Neural crest cell (in vitro differentiated cells): Measurements from ENCODE around the gene SLC25A1. TPM values are rescaled to one million over a fixed set of nuclear protein-coding genes. Genes with fewer than 3 reads are reported as not detected.

Experiments used
- DNase-seq: peaks from one replicate; pipeline ENCODE4 v3.0.0; 2021; ENCODE audit warnings: low read depth, mixed read lengths, low spot score
- H3K27ac Mint-ChIP-seq: one replicate; pipeline ENCODE4 v1.8.0; 2021; ENCODE audit warnings: mild to moderate bottlenecking, mixed read lengths; ENCODE audit not compliant: unreplicated experiment
- H3K27me3 Mint-ChIP-seq: 2 replicates; pipeline ENCODE4 v1.8.0; 2021; ENCODE audit warnings: low read depth, mild to moderate bottlenecking, mixed read lengths
- H3K36me3 Mint-ChIP-seq: 2 replicates; pipeline ENCODE4 v1.8.0; 2021; ENCODE audit warnings: low read depth, mild to moderate bottlenecking, mixed read lengths
- H3K4me1 Mint-ChIP-seq: 2 replicates; pipeline ENCODE4 v1.8.0; 2021; ENCODE audit warnings: mixed read lengths
- H3K4me3 Mint-ChIP-seq: one replicate; pipeline ENCODE4 v1.8.0; 2021; ENCODE audit warnings: mild to moderate bottlenecking, mixed read lengths
- H3K9me3 Mint-ChIP-seq: 2 replicates; pipeline ENCODE4 v1.8.0; 2021; ENCODE audit warnings: mixed read lengths
- total RNA-seq: library from RNA; stranded (reverse); gene quantifications from 2 replicates; pipeline ENCODE4 v1.2.1, GENCODE V29; 2021
- TF ChIP-seq, protein P1 (sequence below): fragments of 200-600 bp; sonication (generic); conservative IDR thresholded peaks from 2 replicates; pipeline ENCODE4 v1.5.0; 2021; ENCODE audit warnings: antibody characterized with exemption, mild to moderate bottlenecking

Gene SLC25A1
- total RNA-seq, 1 donor from 2014 or later, result 173 TPM

DNA sequence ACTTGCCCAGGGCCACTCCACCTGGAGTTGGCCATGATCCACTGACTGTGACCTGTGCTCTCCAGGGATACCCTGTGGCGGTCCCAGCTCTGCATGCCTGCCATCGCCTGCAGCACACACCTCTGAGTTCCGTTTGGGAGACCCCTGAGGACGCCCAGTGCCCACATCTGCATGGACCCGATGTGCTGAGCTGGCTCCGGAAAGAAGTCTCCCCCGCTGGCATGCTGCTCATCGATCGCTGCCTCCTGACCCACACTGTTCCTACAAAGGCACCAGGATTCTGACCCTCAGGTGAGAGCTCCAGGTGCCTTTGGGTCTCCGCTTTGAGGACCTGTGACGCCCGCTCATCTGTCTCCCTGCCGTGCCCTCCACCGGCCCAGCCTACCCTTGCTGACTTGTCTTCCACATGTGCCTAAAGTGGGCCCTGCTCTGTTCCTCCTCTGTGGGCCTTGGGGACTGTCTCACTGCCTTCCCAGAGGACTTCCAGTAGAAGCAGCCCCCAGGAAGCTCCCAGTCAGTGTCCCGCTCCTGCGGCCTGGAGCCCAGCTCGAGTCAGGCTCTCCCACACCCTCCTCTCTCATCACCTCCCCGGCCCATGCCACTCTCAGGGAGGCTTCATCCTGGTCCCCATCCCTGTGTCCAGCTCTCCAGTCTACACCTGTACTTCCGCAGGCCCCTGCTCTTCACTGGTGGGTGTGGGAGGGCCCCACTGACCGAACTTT, 5.9 kb upstream of the SLC25A1 start:
- Mint-ChIP-seq H3K4me3 (no peak overlapping the region), H3K4me1 (peaks cover 3% of the 10 kb centered on the region), H3K36me3 (no peaks in the 10 kb centered on the region), H3K9me3 (no peaks in the 10 kb centered on the region), H3K27me3 (no peaks in the 10 kb centered on the region), H3K27ac (peak overlapping the region; percentile 35)
- no peak for DNase-seq
- TF ChIP-seq, protein P1, sequence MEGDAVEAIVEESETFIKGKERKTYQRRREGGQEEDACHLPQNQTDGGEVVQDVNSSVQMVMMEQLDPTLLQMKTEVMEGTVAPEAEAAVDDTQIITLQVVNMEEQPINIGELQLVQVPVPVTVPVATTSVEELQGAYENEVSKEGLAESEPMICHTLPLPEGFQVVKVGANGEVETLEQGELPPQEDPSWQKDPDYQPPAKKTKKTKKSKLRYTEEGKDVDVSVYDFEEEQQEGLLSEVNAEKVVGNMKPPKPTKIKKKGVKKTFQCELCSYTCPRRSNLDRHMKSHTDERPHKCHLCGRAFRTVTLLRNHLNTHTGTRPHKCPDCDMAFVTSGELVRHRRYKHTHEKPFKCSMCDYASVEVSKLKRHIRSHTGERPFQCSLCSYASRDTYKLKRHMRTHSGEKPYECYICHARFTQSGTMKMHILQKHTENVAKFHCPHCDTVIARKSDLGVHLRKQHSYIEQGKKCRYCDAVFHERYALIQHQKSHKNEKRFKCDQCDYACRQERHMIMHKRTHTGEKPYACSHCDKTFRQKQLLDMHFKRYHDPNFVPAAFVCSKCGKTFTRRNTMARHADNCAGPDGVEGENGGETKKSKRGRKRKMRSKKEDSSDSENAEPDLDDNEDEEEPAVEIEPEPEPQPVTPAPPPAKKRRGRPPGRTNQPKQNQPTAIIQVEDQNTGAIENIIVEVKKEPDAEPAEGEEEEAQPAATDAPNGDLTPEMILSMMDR, result no peak

DNA sequence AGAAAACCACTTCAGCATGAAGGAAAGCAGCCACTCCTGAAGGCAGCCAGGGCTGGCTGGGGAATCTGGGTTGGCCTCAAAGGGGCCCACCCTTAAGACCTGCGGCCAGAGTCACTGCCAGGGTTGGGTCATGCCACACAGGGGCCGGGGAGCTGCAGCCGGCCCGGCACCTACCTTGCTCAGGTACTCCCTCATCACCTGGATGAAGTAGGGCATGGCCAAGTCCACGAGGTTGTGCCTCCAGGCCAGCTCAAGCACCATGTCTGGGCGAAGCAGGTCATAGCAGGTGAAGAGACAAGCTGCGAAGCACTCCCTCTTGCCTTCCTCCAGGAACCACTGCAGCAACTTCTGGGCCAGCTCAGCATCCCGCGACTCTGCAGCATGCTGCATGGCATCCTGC, 4.7 kb upstream of the SLC25A1 start:
- peaks cover 7% of the 10 kb centered on the region for H3K4me1 Mint-ChIP-seq
- no peak overlapping the region for H3K4me3 Mint-ChIP-seq
- H3K36me3 Mint-ChIP-seq, result no peaks in the 10 kb centered on the region
- no peaks in the 10 kb centered on the region for H3K9me3 Mint-ChIP-seq
- peaks cover 3% of the 10 kb centered on the region for H3K27me3 Mint-ChIP-seq
- TF ChIP-seq, protein P1, result no peak
- DNase-seq, result no peak
- H3K27ac Mint-ChIP-seq, result no peak overlapping the region

DNA sequence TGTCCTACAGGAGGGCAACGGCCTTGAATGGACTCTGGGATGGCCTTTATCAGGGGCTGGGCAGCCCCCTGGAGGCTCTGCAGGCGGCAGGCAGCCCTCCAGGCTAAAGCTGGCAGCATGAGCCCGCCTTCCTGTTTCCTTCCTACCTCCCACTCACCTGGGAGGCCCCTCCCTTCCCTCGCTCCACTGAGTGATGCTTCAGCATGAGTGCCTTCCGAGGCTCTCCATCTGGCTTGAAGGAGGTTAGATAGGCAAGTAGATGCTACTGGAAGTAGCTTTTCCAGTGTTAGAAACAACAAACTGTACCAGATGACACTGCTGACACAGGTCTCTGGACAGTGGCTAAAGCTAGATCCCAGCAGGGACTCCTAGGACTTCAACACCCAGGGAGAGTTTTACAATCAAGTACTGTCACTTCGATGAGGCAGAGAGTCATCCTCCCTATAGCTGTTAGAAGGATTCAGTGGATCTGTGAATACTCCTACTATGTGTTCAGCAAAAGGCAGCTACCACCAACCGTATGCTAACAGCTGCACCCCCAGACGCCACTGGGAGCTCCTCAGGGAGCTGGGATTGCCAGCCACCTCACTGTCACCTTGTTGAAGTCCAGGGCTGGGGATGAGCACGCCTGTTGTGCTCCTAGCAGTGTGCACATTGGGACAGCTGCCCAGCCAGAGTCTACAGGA, 4.1 kb upstream of the SLC25A1 start:
- Mint-ChIP-seq H3K9me3 (no peaks in the 10 kb centered on the region), H3K27ac (no peak overlapping the region)

DNA sequence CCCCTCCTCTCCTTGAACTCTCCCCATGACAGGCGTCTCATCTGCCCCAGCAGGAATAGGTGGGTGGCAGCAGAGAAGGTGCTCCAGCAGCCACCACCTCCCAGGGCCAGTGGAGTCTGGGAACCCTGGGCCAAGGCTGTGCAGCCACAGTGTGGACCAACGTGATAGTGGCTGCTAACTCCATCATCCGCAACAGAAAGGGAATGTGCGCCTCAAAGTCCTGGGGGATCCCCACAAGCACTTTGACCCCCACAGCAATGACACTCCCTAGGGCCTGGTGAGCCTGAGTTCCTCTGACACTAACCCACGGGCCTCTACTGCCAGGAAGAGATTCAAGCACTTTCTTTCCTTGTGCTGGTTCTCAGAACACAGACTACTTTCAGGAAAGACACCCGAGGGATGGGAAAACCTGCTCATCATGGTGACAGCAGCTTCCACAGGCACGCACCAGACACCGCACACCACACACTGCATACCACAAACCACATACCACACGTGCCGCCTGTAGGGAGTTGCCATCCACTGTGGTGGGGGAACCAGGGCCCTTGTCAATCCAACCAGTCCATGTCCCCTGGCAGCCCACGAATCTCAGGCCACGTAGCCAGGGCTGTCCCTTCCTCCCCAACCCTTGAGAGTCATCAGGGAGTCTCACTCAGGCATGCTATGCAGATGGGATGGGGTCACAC, 3.4 kb upstream of the SLC25A1 start:
- Mint-ChIP-seq H3K9me3 (no peaks in the 10 kb centered on the region), H3K4me3 (peak overlapping the region; percentile 73), H3K27ac (no peak overlapping the region), H3K4me1 (peaks cover 8% of the 10 kb centered on the region), H3K27me3 (peaks cover 3% of the 10 kb centered on the region), H3K36me3 (no peaks in the 10 kb centered on the region)
- DNase-seq, result no peak
- TF ChIP-seq, protein P1, result no peak

More for the DNA sequence above, 4.1 kb upstream of the SLC25A1 start:
- Mint-ChIP-seq H3K4me1 (peaks cover 7% of the 10 kb centered on the region), H3K4me3 (peak overlapping the region; percentile 72), H3K27me3 (peaks cover 3% of the 10 kb centered on the region), H3K36me3 (no peaks in the 10 kb centered on the region)
- DNase-seq, result no peak
- TF ChIP-seq, protein P1, result no peak

DNA sequence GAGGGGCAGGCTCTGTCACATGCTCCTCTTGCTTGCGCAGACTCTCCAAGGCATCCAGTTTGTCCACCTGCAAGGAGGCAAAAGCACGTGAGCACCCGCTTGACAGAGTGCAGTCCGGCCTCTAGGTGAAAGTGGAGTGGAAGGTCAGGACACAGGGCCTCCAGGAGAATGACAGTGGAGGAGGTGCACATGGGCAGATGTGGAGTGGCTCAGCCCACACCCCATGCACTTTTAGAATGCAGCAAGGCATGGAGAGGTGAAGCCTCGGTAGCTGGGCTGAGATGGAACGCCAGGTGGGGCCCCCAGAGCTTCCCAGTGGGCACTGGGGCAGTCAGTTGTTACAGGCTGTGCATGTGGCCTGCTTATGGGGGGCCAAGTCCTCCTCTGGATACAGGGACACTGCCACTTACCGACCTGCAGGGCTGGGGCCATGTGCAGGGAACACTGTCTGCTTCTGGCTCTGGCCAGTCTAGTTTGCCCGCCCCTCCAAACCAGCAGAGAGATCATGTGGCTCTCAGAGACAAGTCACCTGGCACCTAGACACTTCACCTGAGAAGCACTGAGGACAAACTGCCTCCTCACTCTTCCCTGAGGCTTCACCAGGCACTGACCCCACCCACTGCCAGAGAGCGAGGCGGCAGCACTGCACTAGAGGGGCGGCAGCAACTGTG, 2.3 kb upstream of the SLC25A1 start:
- H3K9me3 Mint-ChIP-seq, result no peaks in the 10 kb centered on the region
- H3K36me3 Mint-ChIP-seq, result no peaks in the 10 kb centered on the region
- DNase-seq, result no peak
- TF ChIP-seq, protein P1, result no peak
- no peak overlapping the region for H3K27ac Mint-ChIP-seq
- peak overlapping the region; percentile 73 for H3K4me3 Mint-ChIP-seq
- H3K27me3 Mint-ChIP-seq, result peaks cover 3% of the 10 kb centered on the region
- H3K4me1 Mint-ChIP-seq, result peaks cover 14% of the 10 kb centered on the region
